NCI-H446 (cell line): ENCODE measurements around the gene SMIM45.

ENCODE experiments used
- DNase-seq, 2 experiments: peaks; one replicate each; lab custom pipeline; 2025; lab: John Stamatoyannopoulos, UW

SMIM45 gene

DNA sequence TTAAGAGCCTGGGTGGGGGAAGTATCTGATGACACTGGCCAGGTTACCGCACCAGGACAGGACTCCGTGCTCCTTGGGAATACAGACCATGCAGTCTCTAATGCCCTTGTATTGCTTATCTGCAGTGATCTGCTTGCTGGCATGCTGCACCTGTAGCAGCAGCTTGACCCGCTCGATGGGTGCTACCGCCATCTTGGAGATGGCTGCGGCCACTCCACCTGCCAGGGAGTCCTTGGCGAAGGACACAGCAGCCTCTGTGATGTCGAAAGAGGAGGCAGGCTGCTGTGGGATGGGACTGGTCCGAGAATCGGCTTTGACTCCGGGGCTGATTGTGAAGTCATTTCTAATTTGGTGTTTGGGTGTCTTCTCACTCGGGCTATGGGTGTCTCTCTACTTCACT is 49.8 kb downstream of the SMIM45 start:
- DNase-seq: no peak

DNA sequence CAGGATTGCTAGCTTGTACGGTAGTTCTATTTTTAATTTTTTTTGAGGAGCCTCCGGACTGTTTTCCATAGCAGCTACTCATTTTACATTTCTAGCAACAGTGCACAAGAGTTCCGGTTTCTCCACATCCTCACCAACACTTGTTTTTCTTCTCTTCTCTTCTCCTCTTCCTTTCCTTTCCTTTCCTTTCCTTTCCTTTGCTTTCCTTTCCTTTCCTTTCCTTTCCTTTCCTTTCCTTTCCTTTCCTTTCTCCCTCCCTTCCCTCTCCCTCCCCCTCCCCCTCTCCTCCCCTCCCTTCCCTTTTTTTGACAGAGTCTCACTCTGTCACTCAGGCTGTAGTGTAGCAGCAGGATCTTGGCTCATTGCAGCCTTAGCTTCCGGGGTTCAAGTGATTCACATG is 56.0 kb downstream of the SMIM45 start:
- no peak for DNase-seq
